ENCODE data around the gene WDR38.

WDR38 gene

DNA sequence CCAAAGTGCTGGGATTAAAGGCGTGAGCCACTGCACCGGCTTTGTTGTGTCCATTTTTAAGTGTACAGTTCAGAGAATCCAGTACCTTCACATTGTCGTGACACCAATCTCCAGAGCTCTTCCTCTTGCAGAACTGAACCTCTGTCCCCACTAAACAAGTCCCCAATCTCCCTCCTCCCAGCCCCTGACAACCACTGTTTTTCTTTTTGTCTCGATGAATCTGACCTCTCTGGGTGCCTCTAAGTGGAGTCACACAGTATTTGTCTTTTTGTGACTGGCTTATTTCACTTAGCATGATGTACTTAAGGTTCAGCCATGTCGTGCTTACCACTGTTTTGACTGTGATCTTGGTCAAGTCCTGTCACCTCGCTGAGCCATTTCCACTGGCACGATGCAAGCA is 1.6 kb downstream of the WDR38 start:
- peaks cover 31% of the 10 kb centered on the region for H3K4me1 ChIP-seq (ENCODE audit: insufficient read depth, insufficient read length)
- H3K9me3 ChIP-seq (ENCODE audit: insufficient read depth, low read length), result no peaks in the 10 kb centered on the region
- no peaks in the 10 kb centered on the region for H3K27me3 ChIP-seq (ENCODE audit: insufficient read depth, insufficient read length)
- H3K36me3 ChIP-seq (ENCODE audit: insufficient read depth, insufficient read length, low read length), result peaks cover 45% of the 10 kb centered on the region
- H3K9ac ChIP-seq (ENCODE audit: insufficient read length, low read depth), result no peak overlapping the region
- no peak for TF ChIP-seq YY1 (IDR thresholded peaks at IDR 0.05; ENCODE audit: insufficient read depth, insufficient read length)
- TF ChIP-seq SUZ12 (IDR thresholded peaks at IDR 0.05; ENCODE audit: extremely low read depth, insufficient read depth, insufficient read length), result no peak
- no peak for DNase-seq (ENCODE audit: low read depth, low spot score)
- H3K4me3 ChIP-seq (ENCODE audit: insufficient read length, low read depth), result no peak overlapping the region

DNA sequence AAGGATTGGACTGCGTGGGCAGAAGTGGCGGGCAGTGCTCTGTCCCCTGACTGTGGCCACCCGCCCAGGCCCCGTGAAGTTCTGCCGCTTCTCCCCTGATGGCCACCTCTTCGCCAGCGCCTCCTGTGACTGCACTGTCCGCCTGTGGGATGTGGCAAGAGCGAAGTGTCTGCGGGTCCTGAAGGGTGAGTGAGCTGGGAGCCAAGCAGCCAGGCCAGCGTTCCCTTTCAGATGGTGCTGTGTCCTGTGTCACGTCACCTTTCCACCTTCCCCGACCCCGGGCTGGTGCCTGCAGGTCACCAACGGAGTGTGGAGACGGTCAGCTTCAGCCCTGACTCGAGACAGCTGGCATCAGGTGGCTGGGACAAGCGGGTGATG is 2.3 kb downstream of the WDR38 start:
- Histone ChIP-seq H3K9me3 (ENCODE audit: insufficient read depth, low read length) (no peaks in the 10 kb centered on the region), H3K4me1 (ENCODE audit: insufficient read depth, insufficient read length) (peaks cover 34% of the 10 kb centered on the region), H3K9ac (ENCODE audit: insufficient read length, low read depth) (no peak overlapping the region), H3K4me3 (ENCODE audit: insufficient read length, low read depth) (no peak overlapping the region), H3K36me3 (ENCODE audit: insufficient read depth, insufficient read length, low read length) (peaks cover 52% of the 10 kb centered on the region), H3K27me3 (ENCODE audit: insufficient read depth, insufficient read length) (no peaks in the 10 kb centered on the region)
- DNase-seq (ENCODE audit: low read depth, low spot score), result no peak
- TF ChIP-seq YY1 (IDR thresholded peaks at IDR 0.05; ENCODE audit: insufficient read depth, insufficient read length) (no peak), SUZ12 (IDR thresholded peaks at IDR 0.05; ENCODE audit: extremely low read depth, insufficient read depth, insufficient read length) (no peak), ZNF274 (IDR thresholded peaks at IDR 0.05; ENCODE audit: low read depth, low read length) (no peak)

DNA sequence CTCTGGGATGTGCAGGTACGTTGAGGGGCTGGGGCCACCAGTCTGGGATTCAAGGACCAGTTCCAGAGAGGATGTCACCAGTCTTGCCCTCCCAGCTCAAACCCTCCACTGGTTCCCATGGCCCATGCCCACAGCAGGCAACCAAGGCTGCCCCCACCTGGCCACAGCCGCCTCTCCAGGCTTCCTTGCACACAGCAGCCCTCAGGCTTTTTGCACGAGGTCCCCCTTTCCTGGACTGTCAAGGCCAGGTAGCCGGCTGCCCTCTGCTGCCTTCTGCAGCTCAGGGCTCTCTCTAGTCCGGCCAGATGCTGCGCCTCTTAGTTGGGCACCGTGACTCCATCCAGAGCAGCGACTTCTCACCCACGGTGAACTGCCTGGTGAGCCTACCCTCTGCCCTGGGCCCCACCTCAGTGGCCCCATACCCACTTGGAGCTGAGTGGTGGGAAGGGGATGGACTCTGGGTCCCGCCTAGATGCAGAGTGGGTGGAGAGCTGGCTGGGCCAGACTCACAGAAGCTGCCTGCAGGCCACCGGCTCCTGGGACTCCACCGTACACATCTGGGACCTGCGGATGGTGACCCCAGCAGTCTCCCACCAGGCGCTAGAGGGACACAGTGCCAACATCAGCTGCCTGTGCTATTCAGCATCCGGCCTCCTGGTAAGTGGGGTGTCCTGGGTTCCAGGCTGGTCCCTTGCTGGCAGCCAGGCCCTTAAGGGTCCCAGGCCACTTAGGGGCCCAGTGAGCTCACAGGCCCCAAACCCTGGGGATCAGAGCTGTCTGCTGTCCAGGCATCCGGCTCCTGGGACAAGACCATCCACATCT is 2.9 kb downstream of the WDR38 start:
- no peak for DNase-seq (ENCODE audit: low read depth, low spot score)
- Histone ChIP-seq H3K9ac (ENCODE audit: insufficient read length, low read depth) (peak overlapping the region; percentile 33), H3K9me3 (ENCODE audit: insufficient read depth, low read length) (no peaks in the 10 kb centered on the region), H3K36me3 (ENCODE audit: insufficient read depth, insufficient read length, low read length) (peaks cover 58% of the 10 kb centered on the region), H3K4me1 (ENCODE audit: insufficient read depth, insufficient read length) (peaks cover 35% of the 10 kb centered on the region), H3K4me3 (ENCODE audit: insufficient read length, low read depth) (no peak overlapping the region), H3K27me3 (ENCODE audit: insufficient read depth, insufficient read length) (no peaks in the 10 kb centered on the region)
- TF ChIP-seq YY1 (IDR thresholded peaks at IDR 0.05; ENCODE audit: insufficient read depth, insufficient read length), result no peak

DNA sequence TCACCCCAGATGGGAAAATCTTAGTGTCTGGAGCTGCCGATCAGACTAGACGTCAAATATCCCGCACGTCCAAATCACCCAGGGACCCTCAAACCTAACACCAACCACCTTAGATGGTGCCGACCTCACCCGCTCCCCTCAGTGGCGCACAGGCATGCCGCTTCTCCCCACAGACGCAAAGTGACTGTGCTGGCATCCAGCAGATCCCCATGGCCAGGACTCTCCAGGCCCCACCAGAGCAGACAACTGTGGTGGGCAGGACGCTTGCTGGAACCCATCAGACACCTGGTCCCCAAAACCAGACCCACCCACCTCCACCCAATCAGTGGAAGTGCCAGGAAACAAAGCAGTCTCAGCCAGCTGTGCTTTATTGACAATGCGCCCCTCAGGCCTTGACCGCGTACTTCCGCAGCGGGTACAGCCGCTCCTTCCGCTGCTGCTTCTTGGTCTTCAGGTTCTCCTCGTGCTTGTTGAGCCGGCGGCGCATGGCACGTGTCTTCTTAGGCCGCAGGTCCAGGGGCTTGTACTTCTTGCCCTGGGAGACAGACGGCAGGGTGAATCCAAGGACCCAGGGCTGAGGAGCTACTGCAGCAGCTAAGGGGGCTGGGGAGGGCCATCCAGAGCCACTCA is 4.4 kb downstream of the WDR38 start:
- peaks cover 27% of the 10 kb centered on the region for H3K4me1 ChIP-seq (ENCODE audit: insufficient read depth, insufficient read length)
- no peak for TF ChIP-seq SUZ12 (IDR thresholded peaks at IDR 0.05; ENCODE audit: extremely low read depth, insufficient read depth, insufficient read length)
- TF ChIP-seq ZNF274 (IDR thresholded peaks at IDR 0.05; ENCODE audit: low read depth, low read length), result no peak
- no peak for TF ChIP-seq YY1 (IDR thresholded peaks at IDR 0.05; ENCODE audit: insufficient read depth, insufficient read length)
- H3K36me3 ChIP-seq (ENCODE audit: insufficient read depth, insufficient read length, low read length), result peaks cover 63% of the 10 kb centered on the region
- H3K9ac ChIP-seq (ENCODE audit: insufficient read length, low read depth), result peak overlapping the region; percentile 52
- DNase-seq (ENCODE audit: low read depth, low spot score), result no peak
- no peaks in the 10 kb centered on the region for H3K27me3 ChIP-seq (ENCODE audit: insufficient read depth, insufficient read length)
- no peak overlapping the region for H3K4me3 ChIP-seq (ENCODE audit: insufficient read length, low read depth)
- H3K9me3 ChIP-seq (ENCODE audit: insufficient read depth, low read length), result no peaks in the 10 kb centered on the region

GRCh38 chr9:124858330-124859046 is 5.2 kb downstream of the WDR38 start:
- Histone ChIP-seq H3K27me3 (ENCODE audit: insufficient read depth, insufficient read length) (no peaks in the 10 kb centered on the region), H3K9ac (ENCODE audit: insufficient read length, low read depth) (peak overlapping the region; percentile 52), H3K36me3 (ENCODE audit: insufficient read depth, insufficient read length, low read length) (peaks cover 63% of the 10 kb centered on the region), H3K4me1 (ENCODE audit: insufficient read depth, insufficient read length) (peaks cover 27% of the 10 kb centered on the region), H3K4me3 (ENCODE audit: insufficient read length, low read depth) (no peak overlapping the region), H3K9me3 (ENCODE audit: insufficient read depth, low read length) (no peaks in the 10 kb centered on the region)
- no peak for DNase-seq (ENCODE audit: low read depth, low spot score)
- TF ChIP-seq YY1 (IDR thresholded peaks at IDR 0.05; ENCODE audit: insufficient read depth, insufficient read length) (no peak), ZNF274 (IDR thresholded peaks at IDR 0.05; ENCODE audit: low read depth, low read length) (no peak), SUZ12 (IDR thresholded peaks at IDR 0.05; ENCODE audit: extremely low read depth, insufficient read depth, insufficient read length) (no peak)

- Histone ChIP-seq H3K4me3 (ENCODE audit: insufficient read length, low read depth) (peak overlapping the region; percentile 81), H3K27me3 (ENCODE audit: insufficient read depth, insufficient read length) (no peaks in the 10 kb centered on the region), H3K9me3 (ENCODE audit: insufficient read depth, low read length) (no peaks in the 10 kb centered on the region), H3K36me3 (ENCODE audit: insufficient read depth, insufficient read length, low read length) (peaks cover 72% of the 10 kb centered on the region), H3K4me1 (ENCODE audit: insufficient read depth, insufficient read length) (peaks cover 27% of the 10 kb centered on the region), H3K9ac (ENCODE audit: insufficient read length, low read depth) (peak overlapping the region; percentile 87)
- no peak for DNase-seq (ENCODE audit: low read depth, low spot score)
- no peak for TF ChIP-seq ZNF274 (IDR thresholded peaks at IDR 0.05; ENCODE audit: low read depth, low read length)
- no peak for TF ChIP-seq YY1 (IDR thresholded peaks at IDR 0.05; ENCODE audit: insufficient read depth, insufficient read length)
- TF ChIP-seq SUZ12 (IDR thresholded peaks at IDR 0.05; ENCODE audit: extremely low read depth, insufficient read depth, insufficient read length), result no peak
Observed at GRCh38 chr9:124859803-124860581, 6.7 kb downstream of the WDR38 start.
